ENCODE results near the gene PDZD2.
A peak's percentile ranks its signal among the peaks of the same experiment; 100 is the strongest.

The PDZD2 gene

GRCh38 chr5:31720811-31721345 lies 81.9 kb downstream of the PDZD2 start:
- Histone ChIP-seq H3K27ac (ENCODE audit: low read length) (no peak overlapping the region), H4K20me1 (ENCODE audit: insufficient read depth, low read length) (no peaks in the 10 kb centered on the region), H3K36me3 (replicated peaks; ENCODE audit: insufficient read depth, low read length) (no peaks in the 10 kb centered on the region), H3K4me1 (ENCODE audit: low read length) (0 out of 2 replicates have a peak, but pooled peaks cover 5% of the 10 kb centered on the region), H3K4me2 (ENCODE audit: low read depth, low read length) (peak overlapping the region; percentile 35; the same call in 1 of the 2 replicates), H3K9ac (ENCODE audit: low read length) (no peak overlapping the region), H3K79me2 (ENCODE audit: low read length) (no peaks in the 10 kb centered on the region), H2AFZ (ENCODE audit: low read length) (no peak overlapping the region), H3K27me3 (replicated peaks; ENCODE audit: insufficient read depth, low read length) (no peaks in the 10 kb centered on the region), H3K9me2 (replicated peaks; ENCODE audit: insufficient read depth, low read length) (no peaks in the 10 kb centered on the region), H3K9me3 (replicated peaks; ENCODE audit: insufficient read depth, low read length) (no peaks in the 10 kb centered on the region), H3F3A (ENCODE audit: insufficient read depth, low read length) (peaks cover 3% of the 10 kb centered on the region; the same call in 1 of the 2 replicates), H3K4me3 (ENCODE audit: low read length) (no peak overlapping the region)
- TF ChIP-seq CTCF (IDR thresholded peaks at IDR 0.05; ENCODE audit: low read length) (no peak), EZH2phosphoT487 (IDR thresholded peaks at IDR 0.05; ENCODE audit: low read length) (no peak)
- peak; percentile 22 for DNase-seq

- H3K9me2 ChIP-seq (replicated peaks; ENCODE audit: insufficient read depth, low read length) = no peaks in the 10 kb centered on the region
- H3K9ac ChIP-seq (ENCODE audit: low read length) = no peak overlapping the region
- H3K79me2 ChIP-seq (ENCODE audit: low read length) = no peaks in the 10 kb centered on the region
- H3F3A ChIP-seq (ENCODE audit: insufficient read depth, low read length) = peaks cover 3% of the 10 kb centered on the region; the same call in 1 of the 2 replicates
- no peak for DNase-seq
- no peaks in the 10 kb centered on the region for H4K20me1 ChIP-seq (ENCODE audit: insufficient read depth, low read length)
- H3K27ac ChIP-seq (ENCODE audit: low read length) = no peak overlapping the region
- H3K4me2 ChIP-seq (ENCODE audit: low read depth, low read length) = no peak overlapping the region
- H2AFZ ChIP-seq (ENCODE audit: low read length) = no peak overlapping the region
- no peaks in the 10 kb centered on the region for H3K27me3 ChIP-seq (replicated peaks; ENCODE audit: insufficient read depth, low read length)
- no peak for TF ChIP-seq CTCF (IDR thresholded peaks at IDR 0.05; ENCODE audit: low read length)
- TF ChIP-seq EZH2phosphoT487 (IDR thresholded peaks at IDR 0.05; ENCODE audit: low read length) = no peak
- no peak for TF ChIP-seq EZH2 (optimal IDR thresholded peaks at IDR 0.05; ENCODE audit: low read depth, low read length)
- 0 out of 2 replicates have a peak, but pooled peaks cover 5% of the 10 kb centered on the region for H3K4me1 ChIP-seq (ENCODE audit: low read length)
- no peaks in the 10 kb centered on the region for H3K9me3 ChIP-seq (replicated peaks; ENCODE audit: insufficient read depth, low read length)
- H3K4me3 ChIP-seq (ENCODE audit: low read length) = no peak overlapping the region
- no peaks in the 10 kb centered on the region for H3K36me3 ChIP-seq (replicated peaks; ENCODE audit: insufficient read depth, low read length)
Measured at GRCh38 chr5:31722111-31722510, 83.2 kb downstream of the PDZD2 start.

GRCh38 chr5:31725996-31726395 lies 87.1 kb downstream of the PDZD2 start:
- TF ChIP-seq EZH2phosphoT487 (IDR thresholded peaks at IDR 0.05; ENCODE audit: low read length) = no peak
- TF ChIP-seq CTCF (IDR thresholded peaks at IDR 0.05; ENCODE audit: low read length) = no peak
- TF ChIP-seq EZH2 (optimal IDR thresholded peaks at IDR 0.05; ENCODE audit: low read depth, low read length) = no peak
- no peaks in the 10 kb centered on the region for H3K9me2 ChIP-seq (replicated peaks; ENCODE audit: insufficient read depth, low read length)
- no peak overlapping the region for H3K4me3 ChIP-seq (ENCODE audit: low read length)
- no peak overlapping the region for H3K4me2 ChIP-seq (ENCODE audit: low read depth, low read length)
- H3K27me3 ChIP-seq (replicated peaks; ENCODE audit: insufficient read depth, low read length) = no peaks in the 10 kb centered on the region
- no peak overlapping the region for H3K9ac ChIP-seq (ENCODE audit: low read length)
- H3K4me1 ChIP-seq (ENCODE audit: low read length) = 0 out of 2 replicates have a peak, but pooled peaks cover 2% of the 10 kb centered on the region
- H3K79me2 ChIP-seq (ENCODE audit: low read length) = no peaks in the 10 kb centered on the region
- peaks cover 2% of the 10 kb centered on the region; the same call in 1 of the 2 replicates for H3F3A ChIP-seq (ENCODE audit: insufficient read depth, low read length)
- H3K36me3 ChIP-seq (replicated peaks; ENCODE audit: insufficient read depth, low read length) = no peaks in the 10 kb centered on the region
- no peak overlapping the region for H3K27ac ChIP-seq (ENCODE audit: low read length)
- DNase-seq = no peak
- no peaks in the 10 kb centered on the region for H4K20me1 ChIP-seq (ENCODE audit: insufficient read depth, low read length)
- H3K9me3 ChIP-seq (replicated peaks; ENCODE audit: insufficient read depth, low read length) = no peaks in the 10 kb centered on the region
- H2AFZ ChIP-seq (ENCODE audit: low read length) = no peak overlapping the region

Measured in MM.1S (cell line).